A549 (cell line): ENCODE data around the gene INTS15.

Experiments
- CBX8 ChIP-seq: fragments of 200-600 bp; sonication (generic); IDR thresholded peaks from 2 replicates; pipeline ENCODE4 v1.6.1; 2016
- CHD2 ChIP-seq: fragments of 150-350 bp; IDR thresholded peaks from 2 replicates; pipeline ENCODE4 v1.6.1; 2014; ENCODE audit warnings: low read length; ENCODE audit not compliant: partially characterized antibody
- EHMT2 ChIP-seq: fragments of 200-600 bp; sonication (generic); IDR thresholded peaks from 2 replicates; pipeline ENCODE4 v1.6.1; 2016; ENCODE audit warnings: antibody characterized with exemption, low read depth, mild to moderate bottlenecking, moderate library complexity
- JUN ChIP-seq, 2 experiments: fragments of >200 bp; sonication (Bioruptor Twin); formaldehyde crosslinking; IDR thresholded peaks; 2 replicates in 1 of 2; 3 replicates in 1 of 2; pipeline ENCODE4 v1.6.1; 2016 to 2017
- MAFK ChIP-seq: fragments of 450-650 bp; IDR thresholded peaks from 2 replicates; pipeline ENCODE4 v1.6.1; 2014; ENCODE audit not compliant: partially characterized antibody
- POLR2A ChIP-seq: IDR thresholded peaks from 2 replicates; pipeline ENCODE4 v1.6.1; 2012; ENCODE audit warnings: mild to moderate bottlenecking, low read length
- POLR2AphosphoS2 ChIP-seq: conservative IDR thresholded peaks from 2 replicates; pipeline ENCODE4 v1.6.1; 2012; ENCODE audit warnings: low read length, improper control_type of control experiment, inconsistent platforms
- RAD21 ChIP-seq, 2 experiments: fragments of >200 bp in 1 of 2; sonication (Bioruptor Twin) in 1 of 2; formaldehyde crosslinking in 1 of 2; IDR thresholded peaks in 1 of 2; conservative IDR thresholded peaks in 1 of 2; 2 replicates in 1 of 2; 3 replicates in 1 of 2; pipeline ENCODE4 v1.6.1; 2012 to 2018; ENCODE audit warnings: inconsistent platforms in 1 of 2
- RFX5 ChIP-seq: fragments of 450-650 bp; IDR thresholded peaks from 2 replicates; pipeline ENCODE4 v1.7.1; 2014; ENCODE audit warnings: antibody characterized with exemption, mild to moderate bottlenecking, moderate library complexity
- SMC3 ChIP-seq: fragments of >200 bp; sonication (Bioruptor Twin); formaldehyde crosslinking; IDR thresholded peaks from 3 replicates; pipeline ENCODE4 v1.6.1; 2018; ENCODE audit warnings: inconsistent platforms
- ZNF302 ChIP-seq: fragments of 250-450 bp; sonication (Bioruptor Pico); IDR thresholded peaks from 2 replicates; pipeline ENCODE4 v1.9.0; 2021; ENCODE audit warnings: inconsistent platforms, mild to moderate bottlenecking, moderate library complexity
- ZSCAN20 ChIP-seq: fragments of 250-450 bp; sonication (Bioruptor Pico); IDR thresholded peaks from 2 replicates; pipeline ENCODE4 v1.8.0; 2022; ENCODE audit warnings: mild to moderate bottlenecking, moderate library complexity
- TF ChIP-seq, protein P1 (sequence below): fragments of >200 bp; sonication (Bioruptor Twin); formaldehyde crosslinking; IDR thresholded peaks from 3 replicates; pipeline ENCODE4 v1.5.1; 2016
- TF ChIP-seq, protein P2 (sequence below): fragments of 150-350 bp; IDR thresholded peaks from 2 replicates; pipeline ENCODE4 v1.6.1; 2014; ENCODE audit warnings: low read depth, mild to moderate bottlenecking, low read length

- TF ChIP-seq SMC3 (no peak), EHMT2 (no peak), CHD2 (no peak), ZSCAN20 (no peak), RFX5 (no peak), POLR2A (no peak), ZNF302 (CRISPR knock-in tag) (no peak), JUN (IDR thresholded peaks at IDR 0.05) (no peak), MAFK (no peak), POLR2AphosphoS2 (no peak), CBX8 (no peak), RAD21 (conservative IDR thresholded peaks at IDR 0.05 in 1 of 2, IDR thresholded peaks at IDR 0.05 in 1 of 2) (no peak)
- TF ChIP-seq, protein P1, sequence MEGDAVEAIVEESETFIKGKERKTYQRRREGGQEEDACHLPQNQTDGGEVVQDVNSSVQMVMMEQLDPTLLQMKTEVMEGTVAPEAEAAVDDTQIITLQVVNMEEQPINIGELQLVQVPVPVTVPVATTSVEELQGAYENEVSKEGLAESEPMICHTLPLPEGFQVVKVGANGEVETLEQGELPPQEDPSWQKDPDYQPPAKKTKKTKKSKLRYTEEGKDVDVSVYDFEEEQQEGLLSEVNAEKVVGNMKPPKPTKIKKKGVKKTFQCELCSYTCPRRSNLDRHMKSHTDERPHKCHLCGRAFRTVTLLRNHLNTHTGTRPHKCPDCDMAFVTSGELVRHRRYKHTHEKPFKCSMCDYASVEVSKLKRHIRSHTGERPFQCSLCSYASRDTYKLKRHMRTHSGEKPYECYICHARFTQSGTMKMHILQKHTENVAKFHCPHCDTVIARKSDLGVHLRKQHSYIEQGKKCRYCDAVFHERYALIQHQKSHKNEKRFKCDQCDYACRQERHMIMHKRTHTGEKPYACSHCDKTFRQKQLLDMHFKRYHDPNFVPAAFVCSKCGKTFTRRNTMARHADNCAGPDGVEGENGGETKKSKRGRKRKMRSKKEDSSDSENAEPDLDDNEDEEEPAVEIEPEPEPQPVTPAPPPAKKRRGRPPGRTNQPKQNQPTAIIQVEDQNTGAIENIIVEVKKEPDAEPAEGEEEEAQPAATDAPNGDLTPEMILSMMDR: no peak
- TF ChIP-seq, protein P2, sequence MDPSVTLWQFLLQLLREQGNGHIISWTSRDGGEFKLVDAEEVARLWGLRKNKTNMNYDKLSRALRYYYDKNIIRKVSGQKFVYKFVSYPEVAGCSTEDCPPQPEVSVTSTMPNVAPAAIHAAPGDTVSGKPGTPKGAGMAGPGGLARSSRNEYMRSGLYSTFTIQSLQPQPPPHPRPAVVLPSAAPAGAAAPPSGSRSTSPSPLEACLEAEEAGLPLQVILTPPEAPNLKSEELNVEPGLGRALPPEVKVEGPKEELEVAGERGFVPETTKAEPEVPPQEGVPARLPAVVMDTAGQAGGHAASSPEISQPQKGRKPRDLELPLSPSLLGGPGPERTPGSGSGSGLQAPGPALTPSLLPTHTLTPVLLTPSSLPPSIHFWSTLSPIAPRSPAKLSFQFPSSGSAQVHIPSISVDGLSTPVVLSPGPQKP: no peak
Measured at GRCh38 chr7:6563936-6564770, 25.7 kb upstream of the INTS15 start.
